Endothelial cell of umbilical vein (primary cell): ENCODE data around the gene WDPCP. TPM values are rescaled to one million over a fixed set of nuclear protein-coding genes. Genes with fewer than 3 reads are reported as not detected.

Source experiments
- BruUV-seq: library from RNA; stranded (reverse); fragments of 400-500 nt; replicated peaks from 2 replicates; lab custom pipeline; 2021; lab: Mats Ljungman, UMichigan
- CTCF ChIA-PET: fragments of 300-600, 350-600 bp; sonication (Branson Sonifier 250); formaldehyde crosslinking; loops from one replicate; lab custom pipeline; 2021; ENCODE audit warnings: antibody characterized with exemption, inconsistent platforms; lab: Charles Lee
- POLR2A ChIA-PET: fragments of 300-600, 350-600 bp; sonication (Branson Sonifier 250); formaldehyde crosslinking; loops from one replicate; lab custom pipeline; 2021; ENCODE audit warnings: antibody characterized with exemption, inconsistent platforms; lab: Charles Lee
- DNase-seq: peaks from one replicate; pipeline ENCODE4 v3.0.0-alpha.2; 2011; ENCODE audit warnings: low read depth, low spot score
- FAIRE-seq: peaks from 2 replicates; lab custom pipeline; 2011; peaks lifted over from hg19 to GRCh38; lab: Jason Lieb, UNC
- H2AFZ ChIP-seq: 2 replicates; pipeline ENCODE4 v1.6.0; 2012; ENCODE audit warnings: low read depth, low read length, control low read depth, inconsistent platforms
- H3K27ac ChIP-seq: 2 replicates; pipeline ENCODE4 v1.5.1; 2011; ENCODE audit warnings: low read depth, mild to moderate bottlenecking, control low read depth, low read length, moderate library complexity; ENCODE audit not compliant: insufficient read depth
- H3K27me3 ChIP-seq, 2 experiments: 2 replicates each; pipeline versions ENCODE4 v1.6.0 to v1.6.1; 2011; ENCODE audit warnings: low read length in 2 of 2, mixed read lengths in 1 of 2; ENCODE audit not compliant: control insufficient read depth in 2 of 2, insufficient read depth in 2 of 2
- H3K36me3 ChIP-seq, 2 experiments: 2 replicates in 1 of 2; 3 replicates in 1 of 2; pipeline ENCODE4 v1.5.1; 2011; ENCODE audit warnings: low read length in 2 of 2, mild to moderate bottlenecking in 1 of 2, moderate library complexity in 1 of 2; ENCODE audit not compliant: control insufficient read depth in 2 of 2, insufficient read depth in 2 of 2; ENCODE audit errors: extremely low read depth in 1 of 2
- H3K4me1 ChIP-seq: 3 replicates; pipeline ENCODE4 v1.5.1; 2011; ENCODE audit warnings: mild to moderate bottlenecking, low read length; ENCODE audit not compliant: control insufficient read depth, insufficient read depth; ENCODE audit errors: extremely low read depth
- H3K4me2 ChIP-seq: 2 replicates; pipeline ENCODE4 v1.6.1; 2011; ENCODE audit warnings: low read length, control low read depth, mixed read lengths; ENCODE audit not compliant: insufficient read depth
- H3K4me3 ChIP-seq, 3 experiments: fragments of 200-600 bp in 1 of 3; sonication (generic), shearing (Covaris generic) in 1 of 3; replicated peaks in 1 of 3; 2 replicates each; pipeline ENCODE4 v1.5.1; 2011 to 2016; ENCODE audit warnings: control low read depth in 3 of 3, low read length in 3 of 3, mild to moderate bottlenecking in 2 of 3, inconsistent platforms in 1 of 3, low read depth in 1 of 3, moderate library complexity in 1 of 3; ENCODE audit not compliant: insufficient read depth in 1 of 3
- H3K79me2 ChIP-seq: 2 replicates; pipeline ENCODE4 v1.6.0; 2012; ENCODE audit warnings: low read length, inconsistent platforms; ENCODE audit not compliant: control insufficient read depth, insufficient read depth
- H3K9ac ChIP-seq: replicated peaks from 2 replicates; pipeline ENCODE3; 2011; ENCODE audit warnings: low read length, control low read depth; ENCODE audit not compliant: insufficient read depth; ENCODE audit errors: extremely low read depth
- H3K9me1 ChIP-seq: replicated peaks from 3 replicates; pipeline ENCODE4 v1.6.0; 2011; ENCODE audit warnings: mild to moderate bottlenecking, low read length; ENCODE audit not compliant: control insufficient read depth, insufficient read depth; ENCODE audit errors: extremely low read depth
- H3K9me3 ChIP-seq: replicated peaks from 2 replicates; pipeline ENCODE4 v1.5.1; 2012; ENCODE audit warnings: low read length, inconsistent platforms; ENCODE audit not compliant: control insufficient read depth, insufficient read depth
- H4K20me1 ChIP-seq: replicated peaks from 2 replicates; pipeline ENCODE3; 2011; ENCODE audit warnings: mild to moderate bottlenecking, low read length; ENCODE audit not compliant: control insufficient read depth, insufficient read depth; ENCODE audit errors: extremely low read depth
- CTCF ChIP-seq, 2 donors: IDR thresholded peaks; 1 replicate in 1 of 2; 2 replicates in 1 of 2; pipeline ENCODE4 v1.5.1; 2011; ENCODE audit warnings: low read length in 2 of 2, mild to moderate bottlenecking in 2 of 2, moderate library complexity in 2 of 2, control low read depth in 1 of 2, inconsistent platforms in 1 of 2, low read depth in 1 of 2; ENCODE audit not compliant: insufficient read depth in 1 of 2; ENCODE audit errors: extremely low read depth in 1 of 2
- EZH2 ChIP-seq: IDR thresholded peaks from 2 replicates; pipeline ENCODE4 v1.6.1; 2012; ENCODE audit warnings: borderline replicate concordance, low read depth, mild to moderate bottlenecking, moderate library complexity, low read length, inconsistent platforms; ENCODE audit not compliant: severe bottlenecking
- FOS ChIP-seq: IDR thresholded peaks from 2 replicates; pipeline ENCODE4 v1.6.1; 2011; ENCODE audit warnings: mild to moderate bottlenecking, low read length, moderate library complexity, borderline replicate concordance; ENCODE audit not compliant: insufficient read depth
- GATA2 ChIP-seq: IDR thresholded peaks from 2 replicates; pipeline ENCODE4 v1.7.0; 2011; ENCODE audit warnings: low read depth, mild to moderate bottlenecking, moderate library complexity, mixed read lengths, low read length; ENCODE audit not compliant: insufficient read length, insufficient read depth
- JUN ChIP-seq: IDR thresholded peaks from 2 replicates; pipeline ENCODE4 v1.6.1; 2011; ENCODE audit warnings: borderline replicate concordance, low read depth; ENCODE audit not compliant: insufficient read length, insufficient read depth
- MAX ChIP-seq: IDR thresholded peaks from 2 replicates; pipeline ENCODE4 v1.6.1; 2011; ENCODE audit not compliant: insufficient read depth, insufficient read length
- MYC ChIP-seq: IDR thresholded peaks from one replicate; pipeline ENCODE4 v1.6.1; 2011; ENCODE audit warnings: mild to moderate bottlenecking, low read depth, low read length
- POLR2A ChIP-seq: IDR thresholded peaks from 2 replicates; pipeline ENCODE4 v1.6.1; 2012; ENCODE audit warnings: low read depth, mild to moderate bottlenecking, control low read depth, low read length
- POLR2AphosphoS5 ChIP-seq: IDR thresholded peaks from 2 replicates; pipeline ENCODE4 v1.6.1; 2012; ENCODE audit warnings: low read depth, mild to moderate bottlenecking, control low read depth, low read length, moderate library complexity; ENCODE audit not compliant: insufficient read depth
- dilution Hi-C: fragments of 300-500 bp; cut with MboI; formaldehyde crosslinking; loops from one replicate; pipeline ENCODE4 v1.15.0; 2019; ENCODE audit warnings: low sequenced_read_pairs; ENCODE audit not compliant: extremely low pct_ligation_motif_present
- intact Hi-C: fragments of 100-400 bp; cut with micrococcal nuclease; formaldehyde crosslinking; loops from one replicate; pipeline ENCODE4 v1.10.0; 2022
- polyA plus RNA-seq, 4 experiments: library from polyadenylated mRNA; depleted of rRNA in 3 of 4; stranded (reverse) in 3 of 4; unstranded in 1 of 4; fragments of >200 nt; gene quantifications; 2 replicates each; pipeline versions ENCODE4 v1.2.1 to v1.2.3, GENCODE V29; 2011 to 2012; ENCODE audit warnings: missing spikeins in 1 of 4
- total RNA-seq: library from RNA; stranded (reverse); gene quantifications from 2 replicates; pipeline ENCODE4 v1.2.3, GENCODE V29; 2021

Gene WDPCP
- total and polyA plus RNA-seq, 2 donors (not counting 3 experiments of a cell fraction or from before 2014, with no cell fraction given): 4.0 to 8.8 TPM

GRCh38 chr2:63569740-63570139 is 18.5 kb downstream of the WDPCP start:
- H3K4me1 ChIP-seq: no peaks in the 10 kb centered on the region
- H3K9me3 ChIP-seq: no peaks in the 10 kb centered on the region
- POLR2A ChIA-PET: no interaction called here
- H2AFZ ChIP-seq: no peak overlapping the region
- dilution Hi-C loops (no loop called here), intact Hi-C loops (no loop called here)
- no peaks in the 10 kb centered on the region for H3K36me3 ChIP-seq
- no peaks in the 10 kb centered on the region for H4K20me1 ChIP-seq
- no peaks in the 10 kb centered on the region for H3K27me3 ChIP-seq
- H3K4me2 ChIP-seq: no peak overlapping the region
- no peak overlapping the region for H3K4me3 ChIP-seq
- no TSS peak for BruUV-seq
- DNase-seq (no peak), FAIRE-seq (no peak)
- CTCF ChIA-PET: no interaction called here
- no peak for TF ChIP-seq MYC
- no peak for TF ChIP-seq EZH2
- no peak for TF ChIP-seq JUN
- no peak for TF ChIP-seq CTCF (IDR thresholded peaks at IDR 0.05; ENCODE audit: extremely low read depth in 1 of 2, insufficient read depth in 1 of 2, low read depth in 1 of 2, low read length in 2 of 2)
- no peak for TF ChIP-seq GATA2
- TF ChIP-seq POLR2A: no peak
- TF ChIP-seq POLR2AphosphoS5: no peak
- TF ChIP-seq MAX: no peak
- TF ChIP-seq FOS: no peak
- no peaks in the 10 kb centered on the region for H3K79me2 ChIP-seq
- H3K9ac ChIP-seq: no peak overlapping the region
- no peak overlapping the region for H3K27ac ChIP-seq
- H3K9me1 ChIP-seq: no peaks in the 10 kb centered on the region
